K562 (cell line): ENCODE measurements around the gene ZKSCAN1. TPM values are rescaled to one million over a fixed set of nuclear protein-coding genes. Genes with fewer than 3 reads are reported as not detected.

Experiments
- ATAC-seq: fragments of 200-7000 bp; cut with Tn5 transposase; 3 replicates; pipeline ENCODE4 v1.9.1; 2020; ENCODE audit warnings: moderate library complexity
- BruUV-seq: library from RNA; stranded (reverse); fragments of 400-500 nt; replicated peaks from 2 replicates; lab custom pipeline; 2021; lab: Mats Ljungman, UMichigan
- CTCF ChIA-PET: fragments of 300-600 bp; formaldehyde crosslinking; extraction: SDS; loops from one replicate; lab custom pipeline; 2021; ENCODE audit warnings: low intra/inter-chr PET ratio; lab: Yijun Ruan, JAX
- POLR2A ChIA-PET: fragments of 300-600, 350-650 bp; sonication (Branson Sonifier 250); formaldehyde crosslinking; extraction: SDS; loops from one replicate; lab custom pipeline; 2021; ENCODE audit warnings: antibody characterized with exemption, inconsistent platforms; lab: Yijun Ruan, JAX
- DNase-seq, 4 experiments: peaks; one replicate each; pipeline versions ENCODE4 v3.0.0 to v3.0.0-alpha.2; 2011 to 2018; ENCODE audit warnings: low spot score in 3 of 4, mixed read lengths in 3 of 4; ENCODE audit errors: extremely low read depth in 1 of 4
- FAIRE-seq: peaks from 2 replicates; lab custom pipeline; 2011; peaks lifted over from hg19 to GRCh38; lab: Jason Lieb, UNC
- H2AFZ ChIP-seq: 2 replicates; pipeline ENCODE4 v1.6.0; 2011; ENCODE audit warnings: low read depth, low read length, control low read depth, inconsistent platforms
- H3K27ac ChIP-seq: fragments of 200-600 bp; 3 replicates; pipeline ENCODE4 v1.8.0; 2011; ENCODE audit warnings: low read depth, mild to moderate bottlenecking, control low read depth, inconsistent platforms, low read length, moderate library complexity, mixed read lengths; ENCODE audit errors: extremely low read depth
- H3K27me3 ChIP-seq, 2 experiments: fragments of 300-600 bp in 1 of 2; 2 replicates in 1 of 2; 3 replicates in 1 of 2; pipeline versions ENCODE4 v1.6.0 to v1.8.0; 2011; ENCODE audit warnings: inconsistent platforms in 2 of 2, low read length in 2 of 2, mild to moderate bottlenecking in 1 of 2, mixed read lengths in 1 of 2, moderate library complexity in 1 of 2; ENCODE audit not compliant: control insufficient read depth in 2 of 2, insufficient read depth in 2 of 2
- H3K36me3 ChIP-seq: fragments of 300-600 bp; 3 replicates; pipeline ENCODE4 v1.8.0; 2011; ENCODE audit warnings: mild to moderate bottlenecking, low read length, inconsistent platforms; ENCODE audit not compliant: control insufficient read depth, insufficient read depth
- H3K4me1 ChIP-seq, 2 experiments: fragments of 200-600 bp in 1 of 2; replicated peaks in 1 of 2; 2 replicates in 1 of 2; 3 replicates in 1 of 2; pipeline versions ENCODE4 v1.5.1 to v1.8.0; 2011; ENCODE audit warnings: inconsistent platforms in 2 of 2, low read length in 2 of 2, mild to moderate bottlenecking in 1 of 2, mixed read lengths in 1 of 2, moderate library complexity in 1 of 2; ENCODE audit not compliant: control insufficient read depth in 2 of 2, insufficient read depth in 2 of 2
- H3K4me2 ChIP-seq: 2 replicates; pipeline ENCODE4 v1.6.1; 2011; ENCODE audit warnings: low read length, control low read depth, inconsistent platforms, mixed read lengths; ENCODE audit not compliant: insufficient read depth
- H3K4me3 ChIP-seq: fragments of 200-600 bp; sonication (generic), shearing (Covaris generic); 2 replicates; pipeline ENCODE4 v1.5.1; 2016; ENCODE audit warnings: control low read depth, inconsistent platforms
- H3K79me2 ChIP-seq: fragments of 200-600 bp; 3 replicates; pipeline ENCODE4 v1.8.0; 2011; ENCODE audit warnings: low read length, inconsistent platforms; ENCODE audit not compliant: control insufficient read depth, insufficient read depth
- H3K9ac ChIP-seq, 2 experiments: 2 replicates each; pipeline versions ENCODE4 v1.6.0 to v1.6.1; 2011; ENCODE audit warnings: low read depth in 2 of 2, low read length in 2 of 2, control low read depth in 1 of 2, inconsistent platforms in 1 of 2, mild to moderate bottlenecking in 1 of 2, mixed read lengths in 1 of 2; ENCODE audit not compliant: insufficient read depth in 1 of 2
- H3K9me1 ChIP-seq: one replicate; pipeline ENCODE4 v1.6.0; 2011; ENCODE audit warnings: inconsistent platforms, mild to moderate bottlenecking, low read length, moderate library complexity; ENCODE audit not compliant: control insufficient read depth, insufficient read depth
- H3K9me3 ChIP-seq: replicated peaks from 2 replicates; pipeline ENCODE4 v1.5.1; 2011; ENCODE audit warnings: low read depth, low read length, inconsistent platforms; ENCODE audit not compliant: control insufficient read depth, insufficient read depth
- H4K20me1 ChIP-seq: replicated peaks from 2 replicates; pipeline ENCODE4 v1.6.1; 2011; ENCODE audit warnings: low read length, inconsistent platforms, mixed read lengths; ENCODE audit not compliant: control insufficient read depth, insufficient read depth
- CHD7 ChIP-seq: fragments of 200-600 bp; sonication (generic); IDR thresholded peaks from one replicate; pipeline ENCODE4 v1.6.1; 2012; ENCODE audit warnings: mild to moderate bottlenecking, low read depth, low read length, inconsistent platforms
- RHOXF2B ChIP-seq: fragments of 250-450 bp; sonication (Bioruptor Pico); conservative IDR thresholded peaks from 2 replicates; pipeline ENCODE4 v1.5.1; 2021
- ZNF316 ChIP-seq: fragments of 450-650 bp; IDR thresholded peaks from 2 replicates; pipeline ENCODE4 v1.6.1; 2016
- WGBS: fragments of 100-300 bp; shearing (Covaris generic); methylation state at CpG from one replicate; pipeline ENCODE4 v1.1.6; 2016; ENCODE audit warnings: low coverage, mixed read lengths; ENCODE audit not compliant: insufficient coverage; ENCODE audit errors: missing lambda C conversion rate; 5-methylcytosine and 5-hydroxymethylcytosine counted together
- in situ Hi-C: fragments of 300-500 bp; cut with MboI; formaldehyde crosslinking; loops from 4 replicates; pipeline ENCODE4 v1.15.0; 2018; ENCODE audit warnings: inconsistent platforms, mixed read lengths
- intact Hi-C: fragments of 100-400 bp; cut with micrococcal nuclease; formaldehyde crosslinking; loops from 2 replicates; pipeline ENCODE4 v1.14.2; 2022
- polyA plus RNA-seq, 8 experiments: library from polyadenylated mRNA; depleted of rRNA in 4 of 8; stranded (reverse) in 5 of 8; unstranded in 3 of 8; fragments of >200 nt; fragmentation: Nextera tagmentation in 2 of 8; fragmentation: Illumina TruSeq in 1 of 8; extraction: Ambion mirVana in 2 of 8; extraction: Trizol in 1 of 8; gene quantifications; 2 replicates each; pipeline versions ENCODE4 v1.2.1 to v1.2.3, GENCODE V29; 2011 to 2014; ENCODE audit warnings: inconsistent platforms in 1 of 8, missing spikeins in 1 of 8
- total RNA-seq, 7 experiments: library from RNA; depleted of rRNA in 6 of 7; stranded (reverse); fragments of >200 nt in 6 of 7; fragmentation: Illumina TruSeq in 2 of 7; extraction: Trizol in 2 of 7; gene quantifications; 2 replicates each; pipeline versions ENCODE4 v1.2.1 to v1.2.3, GENCODE V29; 2011 to 2021; ENCODE audit warnings: low replicate concordance in 1 of 7

ZKSCAN1 gene
- total and polyA plus RNA-seq, 9 of the 15 experiments (the other 6 are each of a cell fraction or from before 2014, with no cell fraction given) = 5.3 to 43.0 (median 23.2) TPM

GRCh38 chr7:100003711-100004661 is 11.4 kb upstream of the ZKSCAN1 start:
- Histone ChIP-seq H4K20me1 (no peaks in the 10 kb centered on the region), H3K9me3 (no peaks in the 10 kb centered on the region), H3K27ac (no peak overlapping the region), H3K9ac (peak overlapping the region in 1 of 2 experiments; percentile 4; a peak in 2 of 4 replicates), H3K4me3 (no peak overlapping the region), H3K9me1 (no peaks in the 10 kb centered on the region), H3K79me2 (no peaks in the 10 kb centered on the region), H3K4me1 (peaks cover 0 to 4% of the 10 kb centered on the region in 2 experiments; a peak in 2 of 5 replicates), H3K4me2 (no peak overlapping the region), H3K27me3 (peaks cover 40 to 63% of the 10 kb centered on the region in 2 experiments), H3K36me3 (no peaks in the 10 kb centered on the region), H2AFZ (no peak overlapping the region)
- WGBS = 17% methylated on average over 14 of the region's 14 CpGs
- no TSS peak for BruUV-seq
- CTCF ChIA-PET = interaction anchor here (0.6 kb wide), 1 partner anchor 1926 kb away, joined by 5 read pairs; no protein-coding TSS in a partner anchor
- POLR2A ChIA-PET = interaction anchor here (0.6 to 1.0 kb wide), 5 partner anchors 9 to 499 kb away, joined by 3 to 4 read pairs (median 3); partner anchors contain the start of gene ZKSCAN1
- DNase-seq = no peak
- intact Hi-C loops (no loop called here), in situ Hi-C loops (no loop called here)
- ATAC-seq = no peak; the same call in 1 of the 3 replicates
- no peak for FAIRE-seq
- TF ChIP-seq ZNF316 (no peak), RHOXF2B (CRISPR knock-in tag) (no peak), CHD7 (no peak)
